Hematopoietic multipotent progenitor cell treated with erythropoietin and hydrocortisone succinate and interleukin-3 and kit ligand, for 15 days (in vitro differentiated cells): ENCODE data around the gene ATP6V1G1.
"Not testable (repeated sequence)": the region's sequence is repeated elsewhere in the genome, so short reads cannot be mapped to it uniquely, and the experiment has no call there.

Experiments
- DNase-seq: peaks from one replicate; pipeline ENCODE4 v3.0.0-alpha.2; 2015; ENCODE audit warnings: low spot score

The ATP6V1G1 gene

GRCh38 chr9:114580609-114581193 lies 6.9 kb upstream of the ATP6V1G1 start:
- DNase-seq: no peak

- no peak for DNase-seq
These were observed 4.0 kb upstream of the ATP6V1G1 start for GRCh38 chr9:114583371-114584155.

GRCh38 chr9:114588210-114588609 lies 641 bp downstream of the ATP6V1G1 start:
- peak; percentile 26 for DNase-seq

DNA sequence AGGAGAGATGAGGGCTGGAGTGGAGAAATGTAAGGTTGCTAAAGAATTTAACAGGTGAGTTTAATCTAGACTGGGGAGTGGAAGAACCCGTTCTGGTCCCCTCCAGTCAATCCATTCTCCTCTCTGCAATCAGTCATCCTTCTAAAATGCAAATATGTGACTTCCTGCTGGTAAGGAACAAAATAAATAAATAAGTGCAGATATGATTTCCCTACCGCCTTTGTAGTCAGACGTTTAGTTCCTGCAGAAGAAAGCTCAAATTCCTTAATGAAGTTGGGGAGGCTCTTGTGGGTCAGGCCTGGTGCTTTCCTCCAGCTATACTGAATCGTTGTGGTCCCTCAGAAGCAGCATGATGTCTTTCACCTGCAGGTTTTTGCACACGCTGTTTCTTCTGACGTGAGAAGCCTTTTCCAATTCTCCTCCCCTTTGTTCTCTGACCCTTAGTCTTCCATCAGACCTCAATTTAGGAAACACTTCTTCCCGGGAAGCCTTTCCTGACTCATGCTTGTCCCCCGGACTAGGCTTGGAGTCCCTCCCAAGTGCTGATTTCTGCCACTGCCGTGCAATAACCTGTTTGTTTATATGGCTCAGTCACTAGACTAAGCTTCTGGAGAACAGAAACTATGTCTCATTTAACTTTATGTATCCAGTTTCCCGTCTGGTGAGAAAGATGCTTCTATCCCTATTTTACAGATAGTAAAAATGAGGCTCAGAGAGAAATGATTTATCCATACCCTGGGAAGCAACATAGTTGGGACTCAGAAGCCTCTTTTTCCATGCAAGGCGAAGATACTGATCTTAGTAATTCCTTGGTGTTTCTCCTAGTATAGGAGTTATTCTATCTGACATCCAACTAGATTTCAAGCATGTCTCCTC lies 1.3 kb downstream of the ATP6V1G1 start:
- DNase-seq: no peak

DNA sequence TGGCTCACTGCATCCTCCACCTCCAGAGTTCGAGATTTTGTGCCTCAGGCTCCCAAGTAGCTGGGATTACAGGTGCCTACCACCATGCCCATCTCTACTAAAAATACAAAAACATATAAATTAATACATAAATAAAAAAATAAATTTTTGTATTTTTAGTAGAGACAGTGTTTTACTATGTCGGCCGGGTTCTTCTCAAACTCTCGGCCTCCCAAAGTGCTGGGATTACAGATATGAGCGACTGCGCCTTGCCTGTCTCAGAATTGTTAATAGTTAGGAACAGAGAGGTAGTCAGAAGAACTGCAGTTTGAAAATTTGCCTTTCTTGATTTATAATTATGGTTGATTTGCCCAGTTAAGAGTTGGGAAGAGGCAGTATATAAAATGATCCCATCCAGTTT lies 2.8 kb downstream of the ATP6V1G1 start:
- no peak for DNase-seq

DNA sequence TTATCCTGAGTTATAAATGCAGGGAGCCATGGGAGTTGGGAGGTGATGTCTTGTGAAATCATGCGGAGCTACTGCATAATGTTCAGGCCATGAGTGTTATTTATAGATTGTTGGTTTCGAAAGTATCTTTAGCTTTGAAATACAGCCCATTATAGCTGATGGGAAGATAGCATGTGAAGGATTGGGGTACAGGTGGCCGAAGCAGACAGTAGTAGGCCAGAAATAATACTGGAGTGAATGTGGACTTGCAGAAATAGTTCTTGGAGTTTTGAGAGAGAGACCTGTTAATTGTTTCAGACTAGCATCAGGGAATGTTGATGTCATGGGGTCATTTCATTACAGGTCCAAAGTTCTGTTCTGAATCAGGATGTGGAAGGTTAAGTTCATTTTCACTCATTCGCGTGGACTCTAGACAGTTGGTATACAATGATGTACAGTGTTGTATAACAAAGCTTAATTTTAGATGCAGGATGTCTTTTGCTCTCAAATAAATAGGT lies 3.8 kb downstream of the ATP6V1G1 start:
- DNase-seq: no peak

GRCh38 chr9:114591849-114592248 lies 4.3 kb downstream of the ATP6V1G1 start:
- no peak for DNase-seq

DNA sequence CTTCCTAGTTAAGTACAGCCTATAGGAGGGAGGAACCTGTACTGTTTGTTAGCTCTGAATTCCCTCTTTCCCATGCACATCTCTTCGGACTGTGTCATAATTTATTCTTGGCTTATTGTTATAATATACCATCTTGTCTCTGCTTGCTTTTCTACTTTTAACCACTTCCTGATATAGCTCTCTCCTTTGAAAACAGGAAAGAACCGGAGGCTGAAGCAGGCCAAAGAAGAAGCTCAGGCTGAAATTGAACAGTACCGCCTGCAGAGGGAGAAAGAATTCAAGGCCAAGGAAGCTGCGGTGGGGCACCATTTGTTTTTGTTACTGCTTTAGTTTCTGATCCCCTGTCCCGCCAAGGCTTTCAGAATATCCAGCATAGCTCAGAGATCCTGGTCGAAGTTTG lies 4.8 kb downstream of the ATP6V1G1 start:
- DNase-seq: no peak

- no peak for DNase-seq
These were observed 6.6 kb downstream of the ATP6V1G1 start for GRCh38 chr9:114594136-114594535.

DNA sequence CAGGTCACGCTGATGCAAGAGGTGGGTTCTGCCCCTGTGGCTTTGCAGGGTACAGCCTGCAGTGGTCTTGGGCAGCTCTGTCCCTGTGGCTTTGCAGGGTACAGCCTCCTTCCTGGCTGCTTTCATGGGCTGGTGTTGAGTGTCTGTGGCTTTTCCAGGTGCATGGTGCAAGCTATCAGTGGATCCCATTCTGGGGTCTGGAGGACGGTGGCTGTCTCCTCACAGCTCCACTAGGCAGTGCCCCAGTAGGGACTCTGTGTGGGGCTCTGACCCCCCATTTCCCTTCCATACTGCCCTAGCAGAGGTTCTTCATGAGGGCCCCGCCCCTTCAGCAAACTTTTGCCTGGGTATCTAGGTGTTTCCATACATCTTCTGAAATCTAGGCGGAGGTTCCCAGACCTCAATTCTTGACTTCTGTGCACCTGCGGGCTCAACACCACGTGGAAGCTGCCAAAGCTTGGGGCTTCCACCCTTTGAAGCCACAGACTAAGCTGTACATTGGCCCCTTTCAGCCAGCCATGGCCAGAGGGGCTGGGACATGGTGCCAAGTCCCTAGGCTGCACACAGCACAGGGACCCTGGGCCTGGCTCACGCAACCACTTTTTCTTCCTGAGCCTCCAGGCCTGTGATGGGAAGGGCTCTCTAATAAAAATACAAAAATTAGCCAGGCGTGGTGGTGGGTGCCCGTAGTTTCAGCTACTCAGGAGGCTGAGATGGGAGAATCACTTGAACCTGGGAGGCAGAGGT lies 13.1 kb downstream of the ATP6V1G1 start:
- DNase-seq: not testable (repeated sequence)

DNA sequence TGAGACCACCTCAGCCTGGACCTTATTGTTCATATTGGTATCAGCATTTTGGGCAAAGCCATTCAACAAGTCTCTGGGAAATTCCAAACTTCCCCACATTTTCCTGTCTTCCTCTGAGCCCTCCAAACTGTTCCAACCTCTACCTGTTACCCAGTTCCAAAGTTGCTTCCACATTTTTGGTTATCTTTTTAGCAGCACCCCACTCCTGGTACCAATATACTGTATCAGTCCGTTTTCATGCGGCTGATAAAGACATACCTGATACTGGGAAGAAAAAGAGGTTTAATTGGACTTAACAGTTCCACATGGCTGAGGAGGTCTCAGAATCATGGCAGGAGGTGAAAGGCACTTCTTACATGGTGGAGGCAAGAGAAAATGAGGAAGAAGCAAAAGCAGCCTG lies 14.2 kb downstream of the ATP6V1G1 start:
- DNase-seq: not testable (repeated sequence)

DNA sequence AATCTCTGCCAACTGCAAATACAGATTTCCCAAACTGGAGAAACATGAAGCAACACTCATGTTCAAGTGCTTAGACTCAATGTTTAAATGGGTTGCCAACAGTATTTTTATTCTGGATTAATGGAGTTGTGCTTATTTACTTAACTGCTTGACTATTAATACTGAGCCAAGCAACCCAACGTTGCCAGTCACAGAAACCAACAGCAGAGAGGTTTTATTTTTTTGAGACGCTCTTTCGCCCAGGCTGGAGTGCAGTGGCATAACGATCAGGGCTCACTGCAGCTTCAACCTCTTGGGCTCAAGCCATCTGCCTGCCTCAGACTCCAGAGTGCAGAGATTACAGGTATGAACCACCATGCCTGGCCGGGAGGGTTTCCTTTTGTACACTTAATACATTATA lies 15.1 kb downstream of the ATP6V1G1 start:
- DNase-seq: no peak

- no peak for DNase-seq
These were observed 15.7 kb downstream of the ATP6V1G1 start for GRCh38 chr9:114603248-114603647.

DNA sequence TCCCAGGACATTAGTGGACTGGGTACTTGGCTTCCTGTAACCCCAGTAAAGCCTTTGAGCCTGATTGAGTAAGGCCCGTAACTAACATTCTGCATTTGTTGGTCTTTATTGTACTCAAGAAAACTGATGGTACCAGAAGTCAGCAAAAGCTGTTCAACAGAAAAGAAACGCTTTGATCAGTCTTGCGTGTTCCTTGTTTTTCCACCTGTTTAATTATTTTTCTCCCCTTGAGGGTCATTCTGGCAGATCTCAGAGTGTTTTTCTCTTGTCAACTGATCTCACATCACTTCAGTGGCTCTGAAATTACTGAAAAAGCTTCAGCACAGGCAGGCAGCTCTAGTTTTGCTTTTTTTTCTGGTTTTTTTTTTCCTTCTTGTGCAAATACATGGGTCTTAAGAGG lies 17.4 kb downstream of the ATP6V1G1 start:
- no peak for DNase-seq

GRCh38 chr9:114606068-114606467 lies 18.5 kb downstream of the ATP6V1G1 start:
- DNase-seq: no peak

- DNase-seq: no peak
These were observed 19.1 kb downstream of the ATP6V1G1 start for GRCh38 chr9:114606597-114607207.

- no peak for DNase-seq
These were observed 20.3 kb downstream of the ATP6V1G1 start for GRCh38 chr9:114607671-114608524.

GRCh38 chr9:114608525-114608796 lies 20.9 kb downstream of the ATP6V1G1 start:
- no peak for DNase-seq

- no peak for DNase-seq
These were observed 24.1 kb downstream of the ATP6V1G1 start for GRCh38 chr9:114611516-114612271.
